Measurements from ENCODE around the gene ACP4. TPM values are rescaled to one million over a fixed set of nuclear protein-coding genes. Genes with fewer than 3 reads are reported as not detected.

The ACP4 gene
- total and polyA plus RNA-seq, 2 donors = not detected

- no peak for DNase-seq (ENCODE audit: low read depth in 6 of 9, low spot score in 9 of 9)
- 77% methylated on average over 10 of the region's 10 CpGs for WGBS
- no peak overlapping the region for H3K27ac ChIP-seq (ENCODE audit: low read depth in 1 of 2, low read length in 1 of 2)
- peaks cover 3 to 5% of the 10 kb centered on the region in 2 donors for H3K4me1 ChIP-seq (ENCODE audit: control insufficient read depth in 2 of 2, insufficient read depth in 2 of 2, low read length in 2 of 2)
- H3K36me3 ChIP-seq (ENCODE audit: control insufficient read depth in 2 of 2, insufficient read depth in 2 of 2, low read length in 1 of 2) = no peaks in the 10 kb centered on the region
- H3K27me3 ChIP-seq (ENCODE audit: control insufficient read depth in 2 of 2, insufficient read depth in 1 of 2, low read length in 1 of 2) = peaks cover 15 to 28% of the 10 kb centered on the region in 2 donors
- peaks cover 0 to 6% of the 10 kb centered on the region in 2 donors for H3K9me3 ChIP-seq (ENCODE audit: control insufficient read depth in 2 of 2, insufficient read depth in 1 of 2, low read length in 1 of 2)
- no peak overlapping the region for H3K4me3 ChIP-seq (ENCODE audit: low read length in 2 of 2)
These were observed 49.8 kb downstream of the ACP4 start for GRCh38 chr19:50839712-50840655.

GRCh38 chr19:50842130-50842529 is 51.9 kb downstream of the ACP4 start:
- no peak overlapping the region for H3K4me3 ChIP-seq (ENCODE audit: low read length in 2 of 2)
- DNase-seq (ENCODE audit: low read depth in 6 of 9, low spot score in 9 of 9) = no peak
- H3K27me3 ChIP-seq (ENCODE audit: control insufficient read depth in 2 of 2, insufficient read depth in 1 of 2, low read length in 1 of 2) = peaks cover under 1 to 8% of the 10 kb centered on the region in 2 donors
- WGBS = 94% methylated on average over 6 of the region's 6 CpGs
- H3K27ac ChIP-seq (ENCODE audit: low read depth in 1 of 2, low read length in 1 of 2) = no peak overlapping the region
- H3K9me3 ChIP-seq (ENCODE audit: control insufficient read depth in 2 of 2, insufficient read depth in 1 of 2, low read length in 1 of 2) = peaks cover 0 to 6% of the 10 kb centered on the region in 2 donors
- no peaks in the 10 kb centered on the region for H3K36me3 ChIP-seq (ENCODE audit: control insufficient read depth in 2 of 2, insufficient read depth in 2 of 2, low read length in 1 of 2)
- no peaks in the 10 kb centered on the region for H3K4me1 ChIP-seq (ENCODE audit: control insufficient read depth in 2 of 2, insufficient read depth in 2 of 2, low read length in 2 of 2)

- no peak for DNase-seq (ENCODE audit: low read depth in 6 of 9, low spot score in 9 of 9)
- no peaks in the 10 kb centered on the region for H3K4me1 ChIP-seq (ENCODE audit: control insufficient read depth in 2 of 2, insufficient read depth in 2 of 2, low read length in 2 of 2)
- no peak overlapping the region for H3K27ac ChIP-seq (ENCODE audit: low read depth in 1 of 2, low read length in 1 of 2)
- no peak overlapping the region for H3K4me3 ChIP-seq (ENCODE audit: low read length in 2 of 2)
- 93% methylated on average over 2 of the region's 2 CpGs for WGBS
- H3K27me3 ChIP-seq (ENCODE audit: control insufficient read depth in 2 of 2, insufficient read depth in 1 of 2, low read length in 1 of 2) = peaks cover 0 to 4% of the 10 kb centered on the region in 2 donors
- H3K9me3 ChIP-seq (ENCODE audit: control insufficient read depth in 2 of 2, insufficient read depth in 1 of 2, low read length in 1 of 2) = peaks cover 0 to 6% of the 10 kb centered on the region in 2 donors
- H3K36me3 ChIP-seq (ENCODE audit: control insufficient read depth in 2 of 2, insufficient read depth in 2 of 2, low read length in 1 of 2) = no peaks in the 10 kb centered on the region
These were observed 53.0 kb downstream of the ACP4 start for GRCh38 chr19:50843205-50843604.

GRCh38 chr19:50843701-50844221 is 53.5 kb downstream of the ACP4 start:
- H3K27ac ChIP-seq (ENCODE audit: low read depth in 1 of 2, low read length in 1 of 2) = no peak overlapping the region
- peaks cover 0 to 4% of the 10 kb centered on the region in 2 donors for H3K27me3 ChIP-seq (ENCODE audit: control insufficient read depth in 2 of 2, insufficient read depth in 1 of 2, low read length in 1 of 2)
- WGBS = 84% methylated on average over 7 of the region's 7 CpGs
- peaks cover 0 to 6% of the 10 kb centered on the region in 2 donors for H3K9me3 ChIP-seq (ENCODE audit: control insufficient read depth in 2 of 2, insufficient read depth in 1 of 2, low read length in 1 of 2)
- H3K4me3 ChIP-seq (ENCODE audit: low read length in 2 of 2) = no peak overlapping the region
- H3K36me3 ChIP-seq (ENCODE audit: control insufficient read depth in 2 of 2, insufficient read depth in 2 of 2, low read length in 1 of 2) = no peaks in the 10 kb centered on the region
- no peaks in the 10 kb centered on the region for H3K4me1 ChIP-seq (ENCODE audit: control insufficient read depth in 2 of 2, insufficient read depth in 2 of 2, low read length in 2 of 2)
- no peak for DNase-seq (ENCODE audit: low read depth in 6 of 9, low spot score in 9 of 9)

GRCh38 chr19:50844296-50844935 is 54.2 kb downstream of the ACP4 start:
- H3K36me3 ChIP-seq (ENCODE audit: control insufficient read depth in 2 of 2, insufficient read depth in 2 of 2, low read length in 1 of 2) = no peaks in the 10 kb centered on the region
- WGBS = 65% methylated on average over 8 of the region's 8 CpGs

More at GRCh38 chr19:50844296-50844935, 54.2 kb downstream of the ACP4 start:
- Histone ChIP-seq H3K4me3 (ENCODE audit: low read length in 2 of 2) (no peak overlapping the region), H3K27ac (ENCODE audit: low read depth in 1 of 2, low read length in 1 of 2) (no peak overlapping the region), H3K4me1 (ENCODE audit: control insufficient read depth in 2 of 2, insufficient read depth in 2 of 2, low read length in 2 of 2) (no peaks in the 10 kb centered on the region), H3K9me3 (ENCODE audit: control insufficient read depth in 2 of 2, insufficient read depth in 1 of 2, low read length in 1 of 2) (peaks cover 0 to 6% of the 10 kb centered on the region in 2 donors), H3K27me3 (ENCODE audit: control insufficient read depth in 2 of 2, insufficient read depth in 1 of 2, low read length in 1 of 2) (peaks cover 0 to 2% of the 10 kb centered on the region in 2 donors)
- DNase-seq (ENCODE audit: low read depth in 6 of 9, low spot score in 9 of 9) = no peak

Other genes with a start within 250 kb of the ACP4 start
- 0.52 TPM for gene LRRC4B, start 222.0 kb upstream of the ACP4 start, total RNA-seq
- gene LRRC4B, start 222.0 kb upstream of the ACP4 start, polyA plus RNA-seq = 0.57 TPM
- gene SYT3, start 150.5 kb upstream of the ACP4 start, total RNA-seq = 0.09 TPM
- 0.02 TPM for gene SYT3, start 150.5 kb upstream of the ACP4 start, polyA plus RNA-seq
- gene C19orf81, start 141.0 kb upstream of the ACP4 start, total RNA-seq = 0.61 TPM
- not detected for gene C19orf81, start 141.0 kb upstream of the ACP4 start, polyA plus RNA-seq
- 1.8 TPM for gene SHANK1, start 70.6 kb upstream of the ACP4 start, total RNA-seq
- gene SHANK1, start 70.6 kb upstream of the ACP4 start, polyA plus RNA-seq = 0.39 TPM
- gene CLEC11A, start 67.1 kb upstream of the ACP4 start, total RNA-seq = 10.7 TPM
- gene CLEC11A, start 67.1 kb upstream of the ACP4 start, polyA plus RNA-seq = 10.5 TPM
- not detected for gene GPR32, start 20.0 kb upstream of the ACP4 start, total RNA-seq
- gene GPR32, start 20.0 kb upstream of the ACP4 start, polyA plus RNA-seq = 0.07 TPM
- gene KLK1, start 33.4 kb downstream of the ACP4 start, total RNA-seq = 0.14 TPM
- gene KLK1, start 33.4 kb downstream of the ACP4 start, polyA plus RNA-seq = 1.6 TPM
- not detected for gene KLK15, start 43.2 kb downstream of the ACP4 start, total RNA-seq
- gene KLK15, start 43.2 kb downstream of the ACP4 start, polyA plus RNA-seq = 0.11 TPM
- gene KLK3, start 64.5 kb downstream of the ACP4 start, total RNA-seq = 0.19 TPM
- 0.96 TPM for gene KLK3, start 64.5 kb downstream of the ACP4 start, polyA plus RNA-seq
- gene KLK2, start 83.0 kb downstream of the ACP4 start, total RNA-seq = under 0.01 TPM
- gene KLK2, start 83.0 kb downstream of the ACP4 start, polyA plus RNA-seq = 0.50 TPM
- not detected for gene KLK4, start 121.0 kb downstream of the ACP4 start, total RNA-seq
- gene KLK4, start 121.0 kb downstream of the ACP4 start, polyA plus RNA-seq = 0.39 TPM
- gene KLK5, start 162.6 kb downstream of the ACP4 start, total RNA-seq = 0.28 TPM
- 1.9 TPM for gene KLK5, start 162.6 kb downstream of the ACP4 start, polyA plus RNA-seq
- gene KLK6, start 179.2 kb downstream of the ACP4 start, total RNA-seq = 0.24 TPM
- 7.0 TPM for gene KLK6, start 179.2 kb downstream of the ACP4 start, polyA plus RNA-seq
- gene KLK7, start 193.5 kb downstream of the ACP4 start, total RNA-seq = 0.52 TPM
- gene KLK7, start 193.5 kb downstream of the ACP4 start, polyA plus RNA-seq = 5.0 TPM
- 2.2 TPM for gene KLK8, start 211.2 kb downstream of the ACP4 start, total RNA-seq
- 11.0 TPM for gene KLK8, start 211.2 kb downstream of the ACP4 start, polyA plus RNA-seq
- gene KLK10, start 229.3 kb downstream of the ACP4 start, total RNA-seq = 0.42 TPM
- 7.2 TPM for gene KLK10, start 229.3 kb downstream of the ACP4 start, polyA plus RNA-seq
- 1.9 TPM for gene KLK11, start 236.2 kb downstream of the ACP4 start, total RNA-seq
- gene KLK11, start 236.2 kb downstream of the ACP4 start, polyA plus RNA-seq = 17.2 TPM
- 0.61 TPM for gene KLK12, start 244.6 kb downstream of the ACP4 start, total RNA-seq
- gene KLK12, start 244.6 kb downstream of the ACP4 start, polyA plus RNA-seq = 3.0 TPM